ENCODE data around the gene COG2.

The COG2 gene

DNA sequence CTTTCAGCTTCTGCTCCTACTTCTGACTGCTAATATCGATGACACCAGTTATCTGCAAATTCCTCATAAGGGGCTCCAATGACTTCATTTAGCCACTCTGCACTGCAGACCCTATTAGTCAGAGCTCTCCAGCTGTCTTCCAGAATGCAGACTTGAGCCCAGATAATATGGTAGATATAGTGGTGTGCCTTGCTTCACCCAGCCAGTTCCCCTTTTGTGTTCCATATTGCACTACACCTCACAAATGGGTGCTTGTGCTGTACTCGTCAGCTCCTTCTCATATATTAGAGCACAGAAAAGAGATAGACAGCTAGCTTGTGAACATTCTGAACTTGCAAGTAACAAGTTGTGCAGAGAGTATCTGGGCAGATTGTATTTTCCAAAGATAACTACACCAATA lies 23.7 kb upstream of the COG2 start:
- Histone ChIP-seq H3K27me3 (ENCODE audit: insufficient read depth, poor library complexity, severe bottlenecking) (no peaks in the 10 kb centered on the region), H3K4me3 (ENCODE audit: severe bottlenecking) (no peak overlapping the region), H3K27ac (ENCODE audit: poor library complexity, severe bottlenecking) (no peak overlapping the region), H3K36me3 (ENCODE audit: low read depth) (no peaks in the 10 kb centered on the region), H3K9me3 (ENCODE audit: severe bottlenecking) (no peaks in the 10 kb centered on the region), H3K4me1 (ENCODE audit: insufficient read depth, poor library complexity, severe bottlenecking) (no peaks in the 10 kb centered on the region)
- DNase-seq (ENCODE audit: low spot score) (no peak), ATAC-seq (ENCODE audit: low read depth) (no peak)
- TF ChIP-seq, protein P1, sequence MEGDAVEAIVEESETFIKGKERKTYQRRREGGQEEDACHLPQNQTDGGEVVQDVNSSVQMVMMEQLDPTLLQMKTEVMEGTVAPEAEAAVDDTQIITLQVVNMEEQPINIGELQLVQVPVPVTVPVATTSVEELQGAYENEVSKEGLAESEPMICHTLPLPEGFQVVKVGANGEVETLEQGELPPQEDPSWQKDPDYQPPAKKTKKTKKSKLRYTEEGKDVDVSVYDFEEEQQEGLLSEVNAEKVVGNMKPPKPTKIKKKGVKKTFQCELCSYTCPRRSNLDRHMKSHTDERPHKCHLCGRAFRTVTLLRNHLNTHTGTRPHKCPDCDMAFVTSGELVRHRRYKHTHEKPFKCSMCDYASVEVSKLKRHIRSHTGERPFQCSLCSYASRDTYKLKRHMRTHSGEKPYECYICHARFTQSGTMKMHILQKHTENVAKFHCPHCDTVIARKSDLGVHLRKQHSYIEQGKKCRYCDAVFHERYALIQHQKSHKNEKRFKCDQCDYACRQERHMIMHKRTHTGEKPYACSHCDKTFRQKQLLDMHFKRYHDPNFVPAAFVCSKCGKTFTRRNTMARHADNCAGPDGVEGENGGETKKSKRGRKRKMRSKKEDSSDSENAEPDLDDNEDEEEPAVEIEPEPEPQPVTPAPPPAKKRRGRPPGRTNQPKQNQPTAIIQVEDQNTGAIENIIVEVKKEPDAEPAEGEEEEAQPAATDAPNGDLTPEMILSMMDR (IDR thresholded peaks at IDR 0.05; ENCODE audit: poor library complexity, severe bottlenecking), result no peak

DNA sequence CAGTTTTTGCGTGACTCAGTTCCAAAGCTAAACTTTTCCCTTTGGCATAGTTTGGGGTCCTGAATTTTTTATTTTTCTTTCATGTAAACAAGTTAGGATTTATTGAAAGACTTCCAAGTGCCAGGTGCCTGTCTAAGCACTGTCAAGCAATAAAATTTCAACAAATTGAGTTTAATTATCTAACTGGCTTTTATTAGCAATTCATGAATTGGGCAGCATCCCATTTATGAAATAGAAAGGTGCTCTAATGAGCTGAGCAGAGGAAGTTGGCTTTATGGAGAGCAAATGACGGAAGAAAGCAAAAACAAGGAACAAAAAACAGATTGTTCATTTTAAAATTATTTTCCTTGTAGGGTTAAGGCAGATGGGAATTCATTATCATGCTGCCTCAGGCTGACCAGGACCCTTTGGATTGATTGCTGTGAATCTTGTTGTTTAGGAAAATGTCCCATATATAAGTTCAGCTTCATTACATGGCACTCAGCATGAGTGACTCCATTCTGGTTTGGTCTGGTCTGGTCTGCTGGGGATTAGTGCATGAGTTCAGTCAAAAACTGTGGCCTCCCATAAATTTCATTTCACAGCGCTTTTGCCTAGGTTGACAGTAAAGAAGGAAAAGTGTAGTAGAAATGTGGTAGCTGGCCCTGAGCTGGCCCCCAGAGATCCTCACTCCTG lies 21.5 kb upstream of the COG2 start:
- TF ChIP-seq, protein P1 (IDR thresholded peaks at IDR 0.05; ENCODE audit: poor library complexity, severe bottlenecking), result no peak
- no peak for ATAC-seq (ENCODE audit: low read depth)
- no peaks in the 10 kb centered on the region for H3K36me3 ChIP-seq (ENCODE audit: low read depth)

DNA sequence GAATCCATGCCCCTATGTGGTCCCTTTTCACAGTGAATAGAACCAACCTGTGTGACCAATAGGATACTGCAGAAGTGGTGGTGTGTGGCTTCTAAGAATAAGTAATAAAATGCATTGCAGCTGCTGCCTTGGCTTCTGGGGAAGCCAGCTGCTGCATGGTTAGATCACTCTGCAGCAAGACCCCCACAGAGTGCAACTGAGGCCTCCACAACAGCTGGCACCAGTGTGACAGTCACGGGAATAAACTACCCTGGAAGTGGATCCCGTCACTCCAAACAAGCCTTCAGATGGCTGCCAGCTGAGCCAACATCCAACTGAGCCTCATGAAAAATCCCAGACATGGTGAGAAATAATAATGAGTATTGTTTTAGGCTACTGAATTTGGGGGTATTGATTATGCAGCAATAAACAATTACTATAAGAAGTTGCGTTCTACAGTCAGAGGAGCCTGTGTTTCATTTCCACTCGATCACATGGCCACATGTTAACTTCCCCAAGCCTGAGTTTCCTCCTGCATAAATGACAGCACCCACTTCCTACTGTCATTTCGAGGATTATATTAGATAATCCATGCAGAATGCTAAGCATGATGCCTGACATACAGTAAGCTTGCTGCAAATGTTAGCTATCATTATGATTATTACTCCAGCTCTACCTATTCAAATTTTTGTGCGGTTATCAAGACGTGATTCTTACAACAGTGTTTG lies 20.8 kb upstream of the COG2 start:
- Histone ChIP-seq H3K27ac (ENCODE audit: poor library complexity, severe bottlenecking) (no peak overlapping the region), H3K9me3 (ENCODE audit: severe bottlenecking) (no peaks in the 10 kb centered on the region), H3K36me3 (ENCODE audit: low read depth) (no peaks in the 10 kb centered on the region), H3K4me3 (ENCODE audit: severe bottlenecking) (no peak overlapping the region), H3K4me1 (ENCODE audit: insufficient read depth, poor library complexity, severe bottlenecking) (no peaks in the 10 kb centered on the region), H3K27me3 (ENCODE audit: insufficient read depth, poor library complexity, severe bottlenecking) (no peaks in the 10 kb centered on the region)
- no peak for DNase-seq (ENCODE audit: low spot score)
- TF ChIP-seq, protein P1 (IDR thresholded peaks at IDR 0.05; ENCODE audit: poor library complexity, severe bottlenecking), result no peak
- no peak for ATAC-seq (ENCODE audit: low read depth)

More for the DNA sequence above, 21.5 kb upstream of the COG2 start:
- H3K9me3 ChIP-seq (ENCODE audit: severe bottlenecking), result no peaks in the 10 kb centered on the region
- H3K27ac ChIP-seq (ENCODE audit: poor library complexity, severe bottlenecking), result no peak overlapping the region
- H3K27me3 ChIP-seq (ENCODE audit: insufficient read depth, poor library complexity, severe bottlenecking), result no peaks in the 10 kb centered on the region
- no peak for DNase-seq (ENCODE audit: low spot score)
- no peak overlapping the region for H3K4me3 ChIP-seq (ENCODE audit: severe bottlenecking)
- H3K4me1 ChIP-seq (ENCODE audit: insufficient read depth, poor library complexity, severe bottlenecking), result no peaks in the 10 kb centered on the region

DNA sequence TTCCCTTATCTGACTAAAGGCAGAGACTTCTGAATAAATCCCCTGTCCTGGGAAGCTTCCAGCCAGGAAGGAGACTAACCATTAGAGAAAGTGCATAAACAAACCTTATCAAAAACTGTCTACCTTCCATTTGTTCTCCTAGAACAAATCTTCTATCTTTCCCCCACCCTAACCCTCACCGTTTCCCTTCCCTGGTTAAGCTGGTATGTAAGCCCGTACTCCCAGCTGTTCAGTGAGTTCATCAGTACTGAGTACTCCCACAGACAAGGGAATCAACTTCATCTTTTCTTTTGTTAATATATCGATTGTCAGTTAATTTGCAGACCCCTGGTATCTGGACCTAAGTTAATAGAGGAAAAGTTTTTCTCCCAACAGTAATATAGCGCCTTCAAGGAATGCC lies 20.1 kb upstream of the COG2 start:
- TF ChIP-seq, protein P1 (IDR thresholded peaks at IDR 0.05; ENCODE audit: poor library complexity, severe bottlenecking), result no peak
- no peak overlapping the region for H3K4me3 ChIP-seq (ENCODE audit: severe bottlenecking)
- H3K36me3 ChIP-seq (ENCODE audit: low read depth), result no peaks in the 10 kb centered on the region
- no peak for DNase-seq (ENCODE audit: low spot score)
- no peaks in the 10 kb centered on the region for H3K9me3 ChIP-seq (ENCODE audit: severe bottlenecking)
- H3K27me3 ChIP-seq (ENCODE audit: insufficient read depth, poor library complexity, severe bottlenecking), result no peaks in the 10 kb centered on the region
- no peak overlapping the region for H3K27ac ChIP-seq (ENCODE audit: poor library complexity, severe bottlenecking)
- no peak for ATAC-seq (ENCODE audit: low read depth)
- no peaks in the 10 kb centered on the region for H3K4me1 ChIP-seq (ENCODE audit: insufficient read depth, poor library complexity, severe bottlenecking)
